IPS DF 6.9 (cell line): Measurements from ENCODE around the gene PCDHGA1.

Source experiments
- DNase-seq: peaks from one replicate; pipeline ENCODE4 v3.0.0-alpha.2; 2013; ENCODE audit warnings: low read depth, low spot score
- H3K27ac ChIP-seq: one replicate; pipeline ENCODE4 v1.5.1; 2013; ENCODE audit warnings: low read length, control low read depth
- H3K27me3 ChIP-seq: 2 replicates; pipeline ENCODE4 v1.6.1; 2013; ENCODE audit warnings: mild to moderate bottlenecking, low read length; ENCODE audit not compliant: control insufficient read depth, insufficient read depth
- H3K36me3 ChIP-seq: 2 replicates; pipeline ENCODE4 v1.6.1; 2013; ENCODE audit warnings: low read length; ENCODE audit not compliant: control insufficient read depth, insufficient read depth
- H3K4me1 ChIP-seq: 2 replicates; pipeline ENCODE4 v1.6.1; 2013; ENCODE audit warnings: low read length; ENCODE audit not compliant: control insufficient read depth, insufficient read depth
- H3K4me3 ChIP-seq: 2 replicates; pipeline ENCODE4 v1.5.1; 2013; ENCODE audit warnings: mild to moderate bottlenecking, low read length
- H3K9me3 ChIP-seq: 2 replicates; pipeline ENCODE4 v1.6.1; 2013; ENCODE audit warnings: low read length, inconsistent platforms; ENCODE audit not compliant: control insufficient read depth, insufficient read depth
- WGBS: extraction: QIAGEN DNeasy Blood & Tissue Kit; methylation state at CpG from one replicate; pipeline ENCODE4 v1.1.7; 2013; ENCODE audit warnings: mixed read lengths, missing lambda C conversion rate; ENCODE audit not compliant: insufficient read length, insufficient coverage; 5-methylcytosine and 5-hydroxymethylcytosine counted together

PCDHGA1 gene

GRCh38 chr5:141486091-141486490 is 155.8 kb downstream of the PCDHGA1 start:
- WGBS, result no CpG with 5 or more reads among the region's 9 CpGs
- H3K27ac ChIP-seq, result no peak overlapping the region
- no peak overlapping the region for H3K4me3 ChIP-seq
- no peaks in the 10 kb centered on the region for H3K36me3 ChIP-seq
- peaks cover 4% of the 10 kb centered on the region; the same call in 1 of the 2 replicates for H3K4me1 ChIP-seq
- no peak for DNase-seq
- H3K9me3 ChIP-seq, result no peaks in the 10 kb centered on the region
- H3K27me3 ChIP-seq, result peaks cover 5% of the 10 kb centered on the region; the same call in 1 of the 2 replicates

- H3K4me1 ChIP-seq, result peaks cover 6% of the 10 kb centered on the region
- H3K27ac ChIP-seq, result no peak overlapping the region
- H3K9me3 ChIP-seq, result no peaks in the 10 kb centered on the region
- no CpG with 5 or more reads among the region's 7 CpGs for WGBS
- no peak overlapping the region for H3K4me3 ChIP-seq
- peaks cover 14% of the 10 kb centered on the region; the same call in 1 of the 2 replicates for H3K27me3 ChIP-seq
- DNase-seq, result no peak
- no peaks in the 10 kb centered on the region; the same call in 1 of the 2 replicates for H3K36me3 ChIP-seq
Observed at GRCh38 chr5:141487131-141487530, 156.8 kb downstream of the PCDHGA1 start.

- Histone ChIP-seq H3K4me3 (no peak within 1 kb of the TSS), H3K9me3 (no peaks in the 10 kb centered on the region), H3K27ac (no peak within 1 kb of the TSS), H3K4me1 (peaks cover 4% of the 10 kb centered on the region), H3K36me3 (no peaks in the 10 kb centered on the region; the same call in 1 of the 2 replicates), H3K27me3 (peaks cover 19% of the 10 kb centered on the region; the same call in 1 of the 2 replicates)
- DNase-seq, result no peak
- WGBS, result no CpG with 5 or more reads among the region's 14 CpGs
Observed at GRCh38 chr5:141488591-141489561, 158.6 kb downstream of the PCDHGA1 start, which contains the start of gene PCDHGC5. Gene PCDHGC5 (plus strand): TSS chr5:141489081. CDS start chr5:141489241, 160 bp downstream.

- H3K9me3 ChIP-seq, result no peaks in the 10 kb centered on the region
- no peak overlapping the region for H3K4me3 ChIP-seq
- peaks cover 4% of the 10 kb centered on the region for H3K4me1 ChIP-seq
- no peaks in the 10 kb centered on the region; the same call in 1 of the 2 replicates for H3K36me3 ChIP-seq
- WGBS, result no CpG with 5 or more reads among the region's 10 CpGs
- H3K27me3 ChIP-seq, result peaks cover 19% of the 10 kb centered on the region; the same call in 1 of the 2 replicates
- no peak for DNase-seq
- no peak overlapping the region for H3K27ac ChIP-seq
Observed at GRCh38 chr5:141489841-141490240, 159.5 kb downstream of the PCDHGA1 start.

GRCh38 chr5:141490271-141490670 is 160.0 kb downstream of the PCDHGA1 start:
- Histone ChIP-seq H3K4me1 (peaks cover 8% of the 10 kb centered on the region), H3K27me3 (peaks cover 19% of the 10 kb centered on the region; the same call in 1 of the 2 replicates), H3K27ac (no peak overlapping the region), H3K36me3 (no peaks in the 10 kb centered on the region; the same call in 1 of the 2 replicates), H3K9me3 (no peaks in the 10 kb centered on the region), H3K4me3 (no peak overlapping the region)
- no peak for DNase-seq
- WGBS, result no CpG with 5 or more reads among the region's 10 CpGs

- DNase-seq, result no peak
- Histone ChIP-seq H3K27me3 (peaks cover 17% of the 10 kb centered on the region; the same call in 1 of the 2 replicates), H3K36me3 (no peaks in the 10 kb centered on the region; the same call in 1 of the 2 replicates), H3K4me1 (peaks cover 8% of the 10 kb centered on the region), H3K9me3 (no peaks in the 10 kb centered on the region), H3K4me3 (no peak overlapping the region), H3K27ac (no peak overlapping the region)
- no CpG with 5 or more reads among the region's 13 CpGs for WGBS
Observed at GRCh38 chr5:141490771-141491170, 160.5 kb downstream of the PCDHGA1 start.

- Histone ChIP-seq H3K27me3 (peaks cover 17% of the 10 kb centered on the region; the same call in 1 of the 2 replicates), H3K9me3 (no peaks in the 10 kb centered on the region), H3K36me3 (no peaks in the 10 kb centered on the region; the same call in 1 of the 2 replicates), H3K4me1 (peaks cover 12% of the 10 kb centered on the region), H3K27ac (no peak overlapping the region), H3K4me3 (peak overlapping the region; percentile 25; the same call in 1 of the 2 replicates)
- WGBS, result no CpG with 5 or more reads among the region's 66 CpGs
- DNase-seq, result no peak
Observed at GRCh38 chr5:141491323-141492167, 161.2 kb downstream of the PCDHGA1 start.

GRCh38 chr5:141492168-141492885 is 162.0 kb downstream of the PCDHGA1 start:
- Histone ChIP-seq H3K4me3 (peak overlapping the region; percentile 25; the same call in 1 of the 2 replicates), H3K36me3 (no peaks in the 10 kb centered on the region; the same call in 1 of the 2 replicates), H3K9me3 (no peaks in the 10 kb centered on the region), H3K27me3 (peaks cover 17% of the 10 kb centered on the region; the same call in 1 of the 2 replicates), H3K4me1 (peaks cover 12% of the 10 kb centered on the region), H3K27ac (no peak overlapping the region)
- DNase-seq, result no peak
- no CpG with 5 or more reads among the region's 68 CpGs for WGBS

GRCh38 chr5:141493500-141494422 is 163.4 kb downstream of the PCDHGA1 start:
- Histone ChIP-seq H3K27ac (no peak overlapping the region), H3K36me3 (no peaks in the 10 kb centered on the region; the same call in 1 of the 2 replicates), H3K4me1 (peaks cover 12% of the 10 kb centered on the region), H3K27me3 (peaks cover 17% of the 10 kb centered on the region; the same call in 1 of the 2 replicates), H3K9me3 (no peaks in the 10 kb centered on the region), H3K4me3 (no peak overlapping the region)
- no peak for DNase-seq
- no CpG with 5 or more reads among the region's 10 CpGs for WGBS
